HFFc6 (cell line): ENCODE results near the gene DMRTC2. TPM values are rescaled to one million over a fixed set of nuclear protein-coding genes. Genes with fewer than 3 reads are reported as not detected.
"Not testable (repeated sequence)": the region's sequence is repeated elsewhere in the genome, so short reads cannot be mapped to it uniquely, and the experiment has no call there.

Experiments
- DNase-seq: peaks from one replicate; pipeline ENCODE4 v3.0.0-alpha.2; 2018
- H3K27ac Mint-ChIP-seq: 2 replicates; pipeline ENCODE4 v1.8.0; 2020; ENCODE audit warnings: mild to moderate bottlenecking, mixed read lengths
- H3K27me3 Mint-ChIP-seq: 2 replicates; pipeline ENCODE4 v1.8.0; 2021; ENCODE audit warnings: mild to moderate bottlenecking, moderate library complexity, mixed read lengths; ENCODE audit not compliant: insufficient read depth
- H3K36me3 Mint-ChIP-seq: 2 replicates; pipeline ENCODE4 v1.8.0; 2021; ENCODE audit warnings: low read depth, mixed read lengths
- H3K4me1 Mint-ChIP-seq: 2 replicates; pipeline ENCODE4 v1.8.0; 2020; ENCODE audit warnings: low read depth, mixed read lengths
- H3K4me3 Mint-ChIP-seq: 2 replicates; pipeline ENCODE4 v1.8.0; 2020; ENCODE audit warnings: mild to moderate bottlenecking, moderate library complexity, mixed read lengths
- H3K9me3 Mint-ChIP-seq: 2 replicates; pipeline ENCODE4 v1.8.0; 2020; ENCODE audit warnings: mild to moderate bottlenecking, mixed read lengths
- total RNA-seq, 6 experiments: library from RNA; stranded (reverse); fragmentation: NEBNext Ultra II Directional; extraction: Animal tissue kit (Norgen Biotek cat#: 25700); gene quantifications; 2 replicates in 1 of 6; 3 replicates in 5 of 6; pipeline ENCODE4 v1.2.3, GENCODE V29; 2021
- TF ChIP-seq, protein P1 (sequence below): fragments of 200-600 bp; sonication (generic); IDR thresholded peaks from 2 replicates; pipeline ENCODE4 v1.5.0; 2021; ENCODE audit warnings: antibody characterized with exemption, mild to moderate bottlenecking

Gene DMRTC2
- total RNA-seq, 6 experiments from 2014 or later: not detected

DNA sequence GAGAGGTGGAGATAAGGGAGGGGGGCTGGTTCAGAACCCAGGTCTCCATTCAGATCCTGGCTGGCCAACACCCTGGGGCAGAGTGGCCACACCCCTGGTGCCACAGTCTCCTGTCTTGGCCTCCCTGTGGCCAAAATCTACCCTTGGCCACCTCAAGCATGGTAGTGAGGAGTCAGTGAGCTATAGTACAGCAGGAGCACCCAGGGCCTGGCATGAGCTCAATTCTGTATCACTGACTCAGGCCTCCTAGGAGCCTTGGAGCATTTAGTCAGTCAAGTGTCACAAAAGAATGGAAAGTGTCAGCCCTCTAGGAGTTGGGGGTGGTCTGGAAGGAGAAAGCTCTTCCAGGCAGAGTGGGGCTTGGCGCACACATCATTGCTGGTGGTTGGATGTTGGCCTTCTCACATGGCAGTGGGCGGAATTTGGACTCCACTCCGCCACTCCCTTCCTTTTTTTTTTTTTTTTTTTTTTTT lies 25.6 kb downstream of the DMRTC2 start:
- H3K9me3 Mint-ChIP-seq: no peaks in the 10 kb centered on the region
- peaks cover 9% of the 10 kb centered on the region for H3K4me1 Mint-ChIP-seq
- peaks cover 33% of the 10 kb centered on the region for H3K36me3 Mint-ChIP-seq
- H3K27me3 Mint-ChIP-seq: peaks cover 27% of the 10 kb centered on the region
- TF ChIP-seq, protein P1, sequence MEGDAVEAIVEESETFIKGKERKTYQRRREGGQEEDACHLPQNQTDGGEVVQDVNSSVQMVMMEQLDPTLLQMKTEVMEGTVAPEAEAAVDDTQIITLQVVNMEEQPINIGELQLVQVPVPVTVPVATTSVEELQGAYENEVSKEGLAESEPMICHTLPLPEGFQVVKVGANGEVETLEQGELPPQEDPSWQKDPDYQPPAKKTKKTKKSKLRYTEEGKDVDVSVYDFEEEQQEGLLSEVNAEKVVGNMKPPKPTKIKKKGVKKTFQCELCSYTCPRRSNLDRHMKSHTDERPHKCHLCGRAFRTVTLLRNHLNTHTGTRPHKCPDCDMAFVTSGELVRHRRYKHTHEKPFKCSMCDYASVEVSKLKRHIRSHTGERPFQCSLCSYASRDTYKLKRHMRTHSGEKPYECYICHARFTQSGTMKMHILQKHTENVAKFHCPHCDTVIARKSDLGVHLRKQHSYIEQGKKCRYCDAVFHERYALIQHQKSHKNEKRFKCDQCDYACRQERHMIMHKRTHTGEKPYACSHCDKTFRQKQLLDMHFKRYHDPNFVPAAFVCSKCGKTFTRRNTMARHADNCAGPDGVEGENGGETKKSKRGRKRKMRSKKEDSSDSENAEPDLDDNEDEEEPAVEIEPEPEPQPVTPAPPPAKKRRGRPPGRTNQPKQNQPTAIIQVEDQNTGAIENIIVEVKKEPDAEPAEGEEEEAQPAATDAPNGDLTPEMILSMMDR: no peak
- peak; percentile 58 for DNase-seq
- H3K27ac Mint-ChIP-seq: peak overlapping the region; percentile 71
- no peak overlapping the region for H3K4me3 Mint-ChIP-seq

DNA sequence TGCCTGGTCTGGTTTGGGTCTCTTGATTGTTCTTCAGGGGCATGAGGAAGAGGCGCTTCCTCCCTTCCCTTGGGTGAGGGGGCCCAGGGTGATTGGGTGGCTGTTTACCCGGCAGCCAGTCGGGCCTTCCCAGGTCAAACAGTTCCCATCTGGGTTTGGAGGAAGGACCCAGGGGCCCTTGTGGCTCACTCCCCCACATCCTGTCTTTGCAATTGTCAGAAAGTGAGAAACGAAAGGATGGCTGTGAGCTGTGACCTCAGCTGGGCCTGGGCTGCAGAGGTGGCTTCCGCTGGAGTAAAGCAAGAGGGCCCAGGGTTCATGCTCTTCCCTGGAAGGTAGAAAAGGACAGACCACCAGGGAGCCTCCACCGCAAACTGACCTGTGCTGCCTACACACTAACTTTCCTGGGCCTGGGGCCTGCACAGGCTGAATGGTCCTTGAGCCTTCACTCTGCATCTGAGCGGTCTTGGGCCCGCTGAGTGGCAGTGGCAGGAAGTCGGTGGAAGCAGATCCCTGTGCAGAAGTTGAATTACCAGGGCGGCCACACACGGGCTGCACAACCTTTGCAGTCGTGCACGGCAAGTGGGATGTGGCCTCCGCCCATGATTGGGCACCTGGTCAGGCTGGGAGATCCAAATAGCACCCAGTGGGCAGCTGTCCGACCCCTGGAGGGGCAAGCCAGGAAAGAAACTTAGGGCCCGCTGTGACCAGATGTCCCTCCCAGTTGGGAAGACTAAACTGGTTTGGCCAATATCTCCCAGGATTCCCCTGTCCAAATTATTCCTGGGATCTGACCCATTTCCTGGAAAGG lies 26.9 kb downstream of the DMRTC2 start:
- TF ChIP-seq, protein P1: no peak
- Mint-ChIP-seq H3K27ac (peak overlapping the region; percentile 57), H3K27me3 (peaks cover 27% of the 10 kb centered on the region), H3K4me1 (peaks cover 9% of the 10 kb centered on the region), H3K9me3 (no peaks in the 10 kb centered on the region), H3K36me3 (peaks cover 28% of the 10 kb centered on the region), H3K4me3 (no peak overlapping the region)
- no peak for DNase-seq

- H3K4me1 Mint-ChIP-seq: peaks cover 9% of the 10 kb centered on the region
- peaks cover 28% of the 10 kb centered on the region for H3K36me3 Mint-ChIP-seq
- H3K27me3 Mint-ChIP-seq: peaks cover 27% of the 10 kb centered on the region
- H3K4me3 Mint-ChIP-seq: peak overlapping the region; percentile 22; the same call in 1 of the 2 replicates
- H3K9me3 Mint-ChIP-seq: no peaks in the 10 kb centered on the region
- H3K27ac Mint-ChIP-seq: peak overlapping the region; percentile 60
- DNase-seq: no peak
- TF ChIP-seq, protein P1: no peak
These were observed 27.5 kb downstream of the DMRTC2 start for GRCh38 chr19:41872384-41872774.

GRCh38 chr19:41872775-41873647 lies 28.2 kb downstream of the DMRTC2 start:
- TF ChIP-seq, protein P1: peak; percentile 77
- peak overlapping the region; percentile 60 for H3K27ac Mint-ChIP-seq
- H3K9me3 Mint-ChIP-seq: no peaks in the 10 kb centered on the region
- H3K4me1 Mint-ChIP-seq: peaks cover 4% of the 10 kb centered on the region
- DNase-seq: peak; percentile 59
- peaks cover 24% of the 10 kb centered on the region for H3K36me3 Mint-ChIP-seq
- peaks cover 20% of the 10 kb centered on the region for H3K27me3 Mint-ChIP-seq
- H3K4me3 Mint-ChIP-seq: peak overlapping the region; percentile 32; the same call in 1 of the 2 replicates

GRCh38 chr19:41875973-41876372 lies 31.1 kb downstream of the DMRTC2 start:
- H3K4me1 Mint-ChIP-seq, H3K27ac Mint-ChIP-seq, H3K36me3 Mint-ChIP-seq, DNase-seq, H3K4me3 Mint-ChIP-seq, H3K9me3 Mint-ChIP-seq: not testable (repeated sequence)
- peaks cover 18% of the 10 kb centered on the region for H3K27me3 Mint-ChIP-seq
